ENCODE data around the gene ARSB.

Gene ARSB

DNA sequence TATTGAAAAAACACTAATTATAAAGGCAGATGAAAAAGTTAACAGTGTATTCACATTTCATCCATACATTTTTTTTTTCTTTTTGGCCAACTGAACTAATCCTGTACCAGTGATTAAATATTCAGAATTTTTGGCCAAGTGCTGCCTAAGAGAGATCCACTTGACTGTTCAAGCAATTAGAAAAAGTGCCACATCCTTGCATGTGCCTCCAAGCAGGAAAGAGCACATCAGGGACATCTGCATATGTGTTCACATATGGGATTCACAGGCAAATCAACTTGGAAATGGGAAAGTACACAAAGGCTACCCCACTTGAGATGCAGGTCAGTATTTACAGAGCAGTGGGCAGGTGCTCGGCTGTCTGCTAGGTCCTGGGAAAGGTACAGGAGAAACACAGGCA is 173.2 kb downstream of the ARSB start:
- no peak for DNase-seq
- H3K4me1 ChIP-seq (ENCODE audit: low read length) = no peaks in the 10 kb centered on the region
- no peaks in the 10 kb centered on the region for H4K20me1 ChIP-seq (ENCODE audit: insufficient read depth, low read length)
- no peaks in the 10 kb centered on the region for H3K79me2 ChIP-seq (ENCODE audit: low read length)
- H3K27ac ChIP-seq (ENCODE audit: low read length) = no peak overlapping the region
- no peak overlapping the region for H2AFZ ChIP-seq (ENCODE audit: low read length)
- H3K9me2 ChIP-seq (replicated peaks; ENCODE audit: insufficient read depth, low read length) = no peaks in the 10 kb centered on the region
- no peaks in the 10 kb centered on the region for H3F3A ChIP-seq (ENCODE audit: insufficient read depth, low read length)
- TF ChIP-seq EZH2phosphoT487 (IDR thresholded peaks at IDR 0.05; ENCODE audit: low read length) (no peak), EZH2 (optimal IDR thresholded peaks at IDR 0.05; ENCODE audit: low read depth, low read length) (no peak)
- TF ChIP-seq, protein P1, sequence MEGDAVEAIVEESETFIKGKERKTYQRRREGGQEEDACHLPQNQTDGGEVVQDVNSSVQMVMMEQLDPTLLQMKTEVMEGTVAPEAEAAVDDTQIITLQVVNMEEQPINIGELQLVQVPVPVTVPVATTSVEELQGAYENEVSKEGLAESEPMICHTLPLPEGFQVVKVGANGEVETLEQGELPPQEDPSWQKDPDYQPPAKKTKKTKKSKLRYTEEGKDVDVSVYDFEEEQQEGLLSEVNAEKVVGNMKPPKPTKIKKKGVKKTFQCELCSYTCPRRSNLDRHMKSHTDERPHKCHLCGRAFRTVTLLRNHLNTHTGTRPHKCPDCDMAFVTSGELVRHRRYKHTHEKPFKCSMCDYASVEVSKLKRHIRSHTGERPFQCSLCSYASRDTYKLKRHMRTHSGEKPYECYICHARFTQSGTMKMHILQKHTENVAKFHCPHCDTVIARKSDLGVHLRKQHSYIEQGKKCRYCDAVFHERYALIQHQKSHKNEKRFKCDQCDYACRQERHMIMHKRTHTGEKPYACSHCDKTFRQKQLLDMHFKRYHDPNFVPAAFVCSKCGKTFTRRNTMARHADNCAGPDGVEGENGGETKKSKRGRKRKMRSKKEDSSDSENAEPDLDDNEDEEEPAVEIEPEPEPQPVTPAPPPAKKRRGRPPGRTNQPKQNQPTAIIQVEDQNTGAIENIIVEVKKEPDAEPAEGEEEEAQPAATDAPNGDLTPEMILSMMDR (IDR thresholded peaks at IDR 0.05; ENCODE audit: low read length) = no peak
- H3K9ac ChIP-seq (ENCODE audit: low read length) = no peak overlapping the region
- H3K9me3 ChIP-seq (replicated peaks; ENCODE audit: insufficient read depth, low read length) = no peaks in the 10 kb centered on the region
- no peak overlapping the region for H3K4me2 ChIP-seq (ENCODE audit: low read depth, low read length)
- H3K4me3 ChIP-seq (ENCODE audit: low read length) = no peak overlapping the region
- H3K27me3 ChIP-seq (replicated peaks; ENCODE audit: insufficient read depth, low read length) = no peaks in the 10 kb centered on the region
- H3K36me3 ChIP-seq (replicated peaks; ENCODE audit: insufficient read depth, low read length) = no peaks in the 10 kb centered on the region

DNA sequence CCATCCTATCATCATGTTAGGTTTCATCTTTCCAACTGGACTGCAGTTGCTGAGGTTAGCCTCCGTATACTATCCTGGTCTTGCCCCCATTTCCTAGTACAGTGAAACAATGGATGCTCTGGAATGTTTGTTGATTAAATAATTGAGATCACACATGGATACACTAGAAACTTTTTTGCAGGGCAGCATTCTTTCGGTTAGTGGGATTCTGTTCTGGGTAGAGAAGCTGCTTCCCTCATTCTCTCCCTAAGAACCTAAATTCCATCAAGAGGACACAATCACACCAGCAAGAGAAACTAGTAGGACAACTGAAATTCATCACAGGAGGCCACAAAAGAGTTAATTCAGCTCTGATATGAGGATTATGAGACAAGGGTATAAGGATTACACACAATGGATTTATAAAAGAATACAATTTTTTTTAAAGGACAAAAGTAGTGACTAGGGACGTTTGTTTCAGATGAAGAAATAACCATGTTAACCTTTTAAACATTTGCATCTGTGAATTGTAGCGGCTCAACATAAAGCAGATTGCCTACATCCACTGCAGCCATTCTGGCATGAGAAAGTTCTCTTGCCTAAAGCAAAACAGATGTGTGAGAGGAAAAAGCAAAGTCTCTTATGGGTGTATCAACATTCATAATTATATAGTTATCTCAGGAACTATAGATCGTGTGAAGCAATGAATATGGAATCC is 173.8 kb downstream of the ARSB start:
- H3K27ac ChIP-seq (ENCODE audit: low read length) = no peak overlapping the region
- H3K9me3 ChIP-seq (replicated peaks; ENCODE audit: insufficient read depth, low read length) = no peaks in the 10 kb centered on the region
- no peak overlapping the region for H3K9ac ChIP-seq (ENCODE audit: low read length)
- no peak overlapping the region for H3K4me3 ChIP-seq (ENCODE audit: low read length)
- H3K4me1 ChIP-seq (ENCODE audit: low read length) = no peaks in the 10 kb centered on the region
- H3K9me2 ChIP-seq (replicated peaks; ENCODE audit: insufficient read depth, low read length) = no peaks in the 10 kb centered on the region
- H3K36me3 ChIP-seq (replicated peaks; ENCODE audit: insufficient read depth, low read length) = no peaks in the 10 kb centered on the region
- H3K79me2 ChIP-seq (ENCODE audit: low read length) = no peaks in the 10 kb centered on the region
- no peaks in the 10 kb centered on the region for H3F3A ChIP-seq (ENCODE audit: insufficient read depth, low read length)
- H3K4me2 ChIP-seq (ENCODE audit: low read depth, low read length) = no peak overlapping the region
- no peaks in the 10 kb centered on the region for H4K20me1 ChIP-seq (ENCODE audit: insufficient read depth, low read length)
- H2AFZ ChIP-seq (ENCODE audit: low read length) = no peak overlapping the region
- DNase-seq = no peak
- TF ChIP-seq EZH2 (optimal IDR thresholded peaks at IDR 0.05; ENCODE audit: low read depth, low read length) (no peak), EZH2phosphoT487 (IDR thresholded peaks at IDR 0.05; ENCODE audit: low read length) (no peak)
- TF ChIP-seq, protein P1 (IDR thresholded peaks at IDR 0.05; ENCODE audit: low read length) = no peak
- no peaks in the 10 kb centered on the region for H3K27me3 ChIP-seq (replicated peaks; ENCODE audit: insufficient read depth, low read length)

DNA sequence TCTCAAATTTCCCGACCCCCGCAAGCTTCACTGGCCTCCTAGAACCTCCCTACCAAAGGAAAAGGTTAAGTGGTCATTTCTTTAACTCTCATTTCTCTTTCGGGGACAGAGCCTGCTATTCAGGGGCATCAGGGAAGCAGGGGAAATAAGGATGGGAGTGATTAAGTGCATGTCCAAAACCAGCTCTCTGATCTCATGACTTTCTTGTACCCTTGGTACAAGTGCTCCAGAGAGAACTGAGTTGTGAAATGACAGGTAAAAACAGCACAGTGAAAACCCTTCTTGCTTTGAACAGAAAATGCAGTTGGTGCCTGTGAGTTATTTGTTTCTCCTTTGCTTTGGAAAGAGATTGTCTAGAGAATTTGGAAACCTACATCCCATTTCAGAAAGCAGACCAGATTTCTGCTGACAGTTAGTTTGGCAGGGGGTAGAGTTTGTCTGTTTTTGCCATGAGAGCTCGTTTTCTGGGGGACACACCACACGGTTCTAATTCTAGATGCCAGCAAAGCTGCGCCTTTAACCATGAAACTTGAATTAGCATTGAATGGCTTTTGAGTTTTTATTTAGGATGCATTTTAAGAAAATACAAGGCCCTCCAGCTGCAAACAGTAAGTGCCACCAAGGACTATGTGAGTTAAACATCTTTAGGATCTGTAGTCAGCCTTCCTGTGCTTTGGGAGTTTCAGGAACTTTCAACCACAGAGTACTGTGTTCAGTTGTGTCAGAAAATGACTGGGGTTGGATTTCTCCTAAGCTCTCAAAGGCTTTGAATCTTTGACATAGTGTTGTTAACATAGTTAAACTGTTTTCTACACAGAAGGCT is 174.8 kb downstream of the ARSB start:
- Histone ChIP-seq H3K9ac (ENCODE audit: low read length) (no peak overlapping the region), H3K4me1 (ENCODE audit: low read length) (no peaks in the 10 kb centered on the region), H3K79me2 (ENCODE audit: low read length) (no peaks in the 10 kb centered on the region), H3K27ac (ENCODE audit: low read length) (no peak overlapping the region), H4K20me1 (ENCODE audit: insufficient read depth, low read length) (no peaks in the 10 kb centered on the region), H3K4me2 (ENCODE audit: low read depth, low read length) (no peak overlapping the region), H3K4me3 (ENCODE audit: low read length) (no peak overlapping the region), H2AFZ (ENCODE audit: low read length) (no peak overlapping the region), H3K27me3 (replicated peaks; ENCODE audit: insufficient read depth, low read length) (no peaks in the 10 kb centered on the region), H3K36me3 (replicated peaks; ENCODE audit: insufficient read depth, low read length) (no peaks in the 10 kb centered on the region), H3K9me2 (replicated peaks; ENCODE audit: insufficient read depth, low read length) (no peaks in the 10 kb centered on the region), H3K9me3 (replicated peaks; ENCODE audit: insufficient read depth, low read length) (no peaks in the 10 kb centered on the region), H3F3A (ENCODE audit: insufficient read depth, low read length) (no peaks in the 10 kb centered on the region)
- DNase-seq = no peak
- TF ChIP-seq, protein P1 (IDR thresholded peaks at IDR 0.05; ENCODE audit: low read length) = no peak
- TF ChIP-seq EZH2phosphoT487 (IDR thresholded peaks at IDR 0.05; ENCODE audit: low read length) = no peak
- no peak for TF ChIP-seq EZH2 (optimal IDR thresholded peaks at IDR 0.05; ENCODE audit: low read depth, low read length)
